ENCODE data around the gene UTS2R.
"Not testable (repeated sequence)": the region's sequence is repeated elsewhere in the genome, so short reads cannot be mapped to it uniquely, and the experiment has no call there.

The UTS2R gene

GRCh38 chr17:82355770-82356427 is 15.7 kb upstream of the UTS2R start:
- DNase-seq = no peak

GRCh38 chr17:82356845-82357355 is 14.7 kb upstream of the UTS2R start:
- DNase-seq = no peak

- no peak for DNase-seq
Measured at GRCh38 chr17:82357394-82357793, 14.2 kb upstream of the UTS2R start.

GRCh38 chr17:82358465-82359350 is 12.9 kb upstream of the UTS2R start, which contains the start of gene TEX19:
TEX19 (plus strand) TSS chr17:82359247; CDS start chr17:82362151, 2,904 bp downstream.
- no peak for DNase-seq

- not testable (repeated sequence) for DNase-seq
Measured at GRCh38 chr17:82359451-82360074, 12.0 kb upstream of the UTS2R start.

DNA sequence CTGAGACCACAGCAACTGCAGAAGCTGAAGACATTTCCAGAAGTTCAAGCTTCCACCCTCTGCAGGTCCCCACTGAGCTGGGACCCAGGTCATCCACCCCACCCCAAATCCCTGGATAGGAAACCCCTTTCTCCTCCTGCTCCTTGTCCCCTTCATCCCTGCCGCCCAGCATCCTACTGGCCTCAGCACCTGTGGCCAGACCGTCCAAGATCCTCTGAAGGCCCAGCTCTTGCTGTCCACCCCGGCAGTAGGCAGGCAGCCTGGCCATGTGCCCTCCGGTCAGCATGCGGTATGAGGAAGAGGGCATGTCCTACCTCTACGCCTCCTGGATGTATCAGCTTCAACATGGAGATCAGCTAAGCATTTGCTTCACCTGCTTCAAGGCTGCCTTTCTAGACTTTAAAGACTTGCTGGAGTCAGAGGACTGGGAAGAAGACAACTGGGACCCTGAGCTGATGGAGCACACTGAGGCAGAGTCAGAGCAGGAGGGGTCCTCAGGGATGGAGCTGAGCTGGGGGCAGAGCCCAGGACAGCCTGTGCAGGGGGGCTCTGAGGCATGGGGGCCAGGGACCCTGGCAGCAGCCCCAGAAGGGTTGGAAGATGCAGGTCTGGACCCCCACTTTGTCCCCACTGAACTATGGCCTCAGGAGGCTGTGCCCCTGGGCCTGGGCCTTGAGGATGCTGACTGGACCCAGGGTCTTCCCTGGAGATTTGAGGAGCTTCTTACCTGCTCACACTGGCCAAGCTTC is 9.5 kb upstream of the UTS2R start:
- no peak for DNase-seq

- DNase-seq = no peak
Measured at GRCh38 chr17:82365606-82366295, 5.8 kb upstream of the UTS2R start.

DNA sequence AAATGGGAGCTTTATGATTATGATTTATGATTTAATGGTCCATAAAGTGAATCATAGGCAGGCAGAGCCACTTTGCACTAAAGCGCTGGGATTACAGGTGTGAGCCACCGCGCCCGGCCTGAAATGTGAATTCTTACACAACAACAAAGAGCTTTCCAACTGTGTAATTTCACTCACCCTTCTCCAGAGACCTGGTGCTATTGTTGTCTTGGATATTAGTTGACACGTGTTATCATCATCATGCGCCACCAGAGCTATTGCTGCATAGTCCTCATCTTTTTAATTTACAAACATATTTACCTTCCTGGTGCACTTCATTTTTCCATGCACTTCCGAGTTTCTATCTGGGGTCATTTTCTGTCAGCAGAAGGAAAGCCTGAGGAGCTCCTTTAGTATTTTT is 4.8 kb upstream of the UTS2R start:
- DNase-seq = no peak

- DNase-seq = no peak
Measured at GRCh38 chr17:82367724-82368524, 3.6 kb upstream of the UTS2R start.

DNA sequence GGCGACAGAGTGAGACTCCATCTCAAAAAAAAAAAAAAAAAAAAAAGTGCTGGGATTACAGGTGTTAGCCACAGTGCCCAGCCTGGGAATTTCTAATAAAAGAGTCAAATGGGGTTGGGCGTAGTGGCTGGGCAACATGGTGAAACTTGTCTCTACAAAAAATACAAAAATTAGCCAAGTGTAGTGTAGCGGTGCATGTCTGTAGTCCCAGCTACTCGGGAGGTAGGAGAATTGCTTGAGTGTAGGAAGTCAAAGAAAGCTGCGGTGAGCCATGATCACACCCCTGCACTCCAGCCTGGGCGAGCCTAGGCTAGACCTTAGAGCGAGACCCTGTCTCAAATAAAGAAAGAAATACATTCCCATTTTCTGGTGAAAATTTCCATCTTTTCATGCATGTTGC is 2.4 kb upstream of the UTS2R start:
- DNase-seq = no peak

DNA sequence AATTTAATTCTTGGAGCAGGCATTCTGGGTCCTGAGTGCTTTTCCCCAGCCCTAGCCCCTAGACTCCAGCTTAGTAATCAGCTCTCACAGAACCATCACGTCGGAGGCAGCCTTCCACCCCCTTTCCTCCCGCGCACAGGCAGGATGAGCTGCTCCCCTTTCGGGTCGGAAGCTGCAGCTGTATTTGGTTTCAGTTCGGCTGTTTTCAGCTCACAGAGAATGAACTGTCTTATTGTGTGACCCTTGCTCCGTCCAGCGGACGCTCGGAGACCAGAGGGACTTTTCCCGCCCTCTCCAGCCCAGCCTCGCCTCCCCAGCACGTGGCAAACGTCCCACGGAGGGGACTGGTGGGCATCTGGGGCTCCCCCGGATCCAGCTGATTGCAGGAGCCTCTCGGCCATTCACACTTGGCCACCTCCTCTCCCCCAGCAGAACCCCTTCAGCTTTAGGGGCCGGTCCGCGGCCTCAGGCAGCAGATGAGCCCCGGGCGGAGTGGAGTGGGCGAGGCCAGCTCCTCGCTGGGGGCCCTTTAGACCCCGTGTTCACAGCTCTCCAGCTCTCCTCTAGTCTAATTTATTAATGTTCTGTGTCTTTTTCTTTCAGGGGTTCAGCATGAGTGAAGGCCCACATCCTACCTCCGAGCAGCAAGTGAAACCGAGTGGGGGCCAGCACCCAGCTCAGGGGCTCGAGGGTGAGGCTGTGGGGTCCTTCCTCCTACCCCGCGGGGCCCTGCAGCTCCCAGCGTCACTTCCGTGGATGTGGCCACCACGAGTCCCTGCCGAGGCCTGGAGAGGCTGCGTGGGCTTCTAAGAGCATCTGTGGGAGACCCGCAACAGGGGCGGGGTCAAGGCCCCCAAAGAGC is 863 bp upstream of the UTS2R start:
- DNase-seq = no peak

DNA sequence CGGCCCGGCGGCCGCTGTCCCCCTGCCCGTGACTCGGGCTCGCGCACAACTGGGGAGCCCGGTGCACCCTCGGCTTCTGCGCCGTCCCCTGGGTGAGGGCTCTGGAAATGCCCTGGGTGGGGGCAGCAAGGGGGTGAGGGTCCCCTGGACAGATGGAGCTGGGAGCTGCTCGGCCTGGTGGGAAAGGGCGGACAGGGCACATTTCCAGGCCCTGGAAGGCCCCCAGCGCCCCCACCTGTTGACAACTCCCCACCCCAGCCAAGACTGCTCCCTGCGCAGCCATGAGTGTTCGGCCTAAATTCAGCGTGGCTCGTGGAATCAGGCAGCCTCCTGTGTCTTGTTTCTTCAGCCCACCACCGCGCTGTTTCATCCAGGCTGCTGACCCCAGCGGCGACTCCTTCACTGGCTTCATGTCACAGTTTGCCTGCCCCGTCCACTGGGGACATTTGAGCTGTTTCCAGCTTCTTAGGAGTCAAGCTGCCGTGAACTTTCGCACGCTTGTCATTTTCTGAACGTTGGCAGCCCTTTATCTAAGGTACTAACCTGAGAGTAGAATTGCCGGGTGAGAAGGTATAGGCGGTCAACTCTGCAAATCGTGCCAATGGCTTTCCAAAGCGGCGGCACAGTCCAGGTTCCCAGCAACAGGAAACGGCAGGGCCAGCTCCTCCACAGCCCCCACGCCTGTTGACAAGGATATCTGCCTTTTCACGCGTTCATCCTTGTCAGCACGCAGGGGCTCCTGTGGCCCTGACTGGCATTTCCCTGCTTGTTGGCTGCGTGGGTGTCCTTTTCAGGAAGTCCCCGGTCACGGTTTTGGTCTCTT is 895 bp downstream of the UTS2R start:
- no peak for DNase-seq

GRCh38 chr17:82373072-82373452 is 1.5 kb downstream of the UTS2R start:
- not testable (repeated sequence) for DNase-seq

- DNase-seq = no peak
Measured at GRCh38 chr17:82373731-82374625, 2.4 kb downstream of the UTS2R start.

DNA sequence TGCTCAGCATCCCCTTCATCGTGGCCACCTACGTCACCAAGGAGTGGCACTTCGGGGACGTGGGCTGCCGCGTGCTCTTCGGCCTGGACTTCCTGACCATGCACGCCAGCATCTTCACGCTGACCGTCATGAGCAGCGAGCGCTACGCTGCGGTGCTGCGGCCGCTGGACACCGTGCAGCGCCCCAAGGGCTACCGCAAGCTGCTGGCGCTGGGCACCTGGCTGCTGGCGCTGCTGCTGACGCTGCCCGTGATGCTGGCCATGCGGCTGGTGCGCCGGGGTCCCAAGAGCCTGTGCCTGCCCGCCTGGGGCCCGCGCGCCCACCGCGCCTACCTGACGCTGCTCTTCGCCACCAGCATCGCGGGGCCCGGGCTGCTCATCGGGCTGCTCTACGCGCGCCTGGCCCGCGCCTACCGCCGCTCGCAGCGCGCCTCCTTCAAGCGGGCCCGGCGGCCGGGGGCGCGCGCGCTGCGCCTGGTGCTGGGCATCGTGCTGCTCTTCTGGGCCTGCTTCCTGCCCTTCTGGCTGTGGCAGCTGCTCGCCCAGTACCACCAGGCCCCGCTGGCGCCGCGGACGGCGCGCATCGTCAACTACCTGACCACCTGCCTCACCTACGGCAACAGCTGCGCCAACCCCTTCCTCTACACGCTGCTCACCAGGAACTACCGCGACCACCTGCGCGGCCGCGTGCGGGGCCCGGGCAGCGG is 3.2 kb downstream of the UTS2R start:
- DNase-seq = no peak

GRCh38 chr17:82375359-82376041 is 3.9 kb downstream of the UTS2R start:
- DNase-seq = no peak
